GM12872 (cell line): Measurements from ENCODE around the gene SPON1.

Experiments
- TF ChIP-seq, protein P1 (sequence below): IDR thresholded peaks from 3 replicates; pipeline ENCODE4 v1.5.1; 2011; ENCODE audit warnings: low read depth, mild to moderate bottlenecking, low read length, moderate library complexity; ENCODE audit not compliant: insufficient read depth

SPON1 gene

DNA sequence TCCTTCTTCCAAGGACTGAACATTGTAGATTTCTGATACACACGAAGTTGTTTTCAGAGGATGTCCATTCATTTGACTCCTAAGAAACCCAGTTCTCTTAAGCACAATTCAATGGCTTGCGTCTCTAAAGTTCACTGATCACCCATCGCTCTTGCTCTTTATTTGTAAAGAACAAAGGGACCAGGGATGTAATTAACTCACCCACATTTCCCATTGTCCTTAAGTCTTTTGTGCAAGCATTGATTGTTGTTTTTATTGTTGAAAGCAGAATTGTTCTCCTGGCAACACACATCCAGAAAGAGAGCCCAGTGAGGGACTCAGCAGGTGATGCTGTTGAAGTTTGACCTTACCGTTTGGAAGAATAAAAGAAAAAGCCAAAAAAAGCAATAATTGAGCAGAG is 59.2 kb downstream of the SPON1 start:
- TF ChIP-seq, protein P1, sequence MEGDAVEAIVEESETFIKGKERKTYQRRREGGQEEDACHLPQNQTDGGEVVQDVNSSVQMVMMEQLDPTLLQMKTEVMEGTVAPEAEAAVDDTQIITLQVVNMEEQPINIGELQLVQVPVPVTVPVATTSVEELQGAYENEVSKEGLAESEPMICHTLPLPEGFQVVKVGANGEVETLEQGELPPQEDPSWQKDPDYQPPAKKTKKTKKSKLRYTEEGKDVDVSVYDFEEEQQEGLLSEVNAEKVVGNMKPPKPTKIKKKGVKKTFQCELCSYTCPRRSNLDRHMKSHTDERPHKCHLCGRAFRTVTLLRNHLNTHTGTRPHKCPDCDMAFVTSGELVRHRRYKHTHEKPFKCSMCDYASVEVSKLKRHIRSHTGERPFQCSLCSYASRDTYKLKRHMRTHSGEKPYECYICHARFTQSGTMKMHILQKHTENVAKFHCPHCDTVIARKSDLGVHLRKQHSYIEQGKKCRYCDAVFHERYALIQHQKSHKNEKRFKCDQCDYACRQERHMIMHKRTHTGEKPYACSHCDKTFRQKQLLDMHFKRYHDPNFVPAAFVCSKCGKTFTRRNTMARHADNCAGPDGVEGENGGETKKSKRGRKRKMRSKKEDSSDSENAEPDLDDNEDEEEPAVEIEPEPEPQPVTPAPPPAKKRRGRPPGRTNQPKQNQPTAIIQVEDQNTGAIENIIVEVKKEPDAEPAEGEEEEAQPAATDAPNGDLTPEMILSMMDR: no peak

DNA sequence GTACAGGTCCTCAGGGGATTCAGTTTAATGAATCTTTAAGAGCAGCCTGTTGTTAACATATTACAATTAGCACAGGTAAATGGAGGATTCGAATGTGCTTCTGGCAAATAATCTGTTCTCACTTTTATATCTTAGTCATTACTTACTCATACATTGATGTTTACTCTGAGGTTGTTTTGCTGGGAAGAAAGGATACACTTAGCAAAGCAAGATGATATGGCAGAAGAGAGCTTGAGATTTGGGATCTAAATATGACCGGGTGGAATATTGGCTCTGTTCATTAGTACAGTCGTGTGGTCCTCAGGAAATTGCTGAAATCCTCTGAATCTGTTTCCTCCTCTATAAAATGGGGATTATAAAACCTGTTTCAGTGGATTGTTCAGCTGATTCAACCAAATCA is 59.7 kb downstream of the SPON1 start:
- TF ChIP-seq, protein P1: no peak

DNA sequence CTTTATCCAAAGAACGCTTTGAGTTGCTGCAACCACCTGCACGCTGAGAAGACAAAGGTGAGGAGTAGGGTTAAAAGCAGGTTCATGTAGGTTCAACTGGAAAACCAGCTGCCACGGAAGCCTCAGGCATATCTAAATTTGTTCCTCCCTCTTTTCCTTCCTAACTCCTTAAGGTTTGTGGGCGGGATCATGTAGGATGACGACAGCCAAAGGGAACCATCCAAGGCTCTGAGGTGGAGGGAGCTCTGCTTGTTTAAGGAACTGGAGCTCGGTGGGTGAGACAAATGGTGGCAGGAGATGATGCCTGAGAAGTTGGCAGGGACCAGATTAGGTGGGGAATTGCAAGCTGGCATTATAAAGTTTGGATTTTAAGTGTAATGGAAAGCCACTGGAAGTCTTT is 60.3 kb downstream of the SPON1 start:
- TF ChIP-seq, protein P1: no peak

DNA sequence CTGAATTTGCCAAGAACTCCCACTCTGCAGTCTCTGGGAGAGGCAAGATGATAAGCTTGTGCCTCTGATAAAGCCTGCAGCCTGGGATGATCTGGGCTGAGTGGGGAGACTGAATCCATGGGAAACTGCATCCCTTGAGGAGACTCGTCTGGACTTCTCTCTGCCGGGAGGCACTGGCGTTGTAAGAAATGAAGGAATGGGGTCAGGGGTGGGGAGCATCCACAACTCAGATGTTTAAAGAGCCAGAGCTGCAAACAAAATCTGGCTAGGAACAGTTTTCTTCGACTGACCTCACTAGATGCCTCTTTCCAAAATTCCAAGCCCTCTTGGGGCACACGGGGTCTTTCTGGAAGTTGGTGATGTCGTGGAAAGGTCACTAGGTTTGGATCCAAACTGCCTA is 64.4 kb downstream of the SPON1 start:
- TF ChIP-seq, protein P1: no peak

DNA sequence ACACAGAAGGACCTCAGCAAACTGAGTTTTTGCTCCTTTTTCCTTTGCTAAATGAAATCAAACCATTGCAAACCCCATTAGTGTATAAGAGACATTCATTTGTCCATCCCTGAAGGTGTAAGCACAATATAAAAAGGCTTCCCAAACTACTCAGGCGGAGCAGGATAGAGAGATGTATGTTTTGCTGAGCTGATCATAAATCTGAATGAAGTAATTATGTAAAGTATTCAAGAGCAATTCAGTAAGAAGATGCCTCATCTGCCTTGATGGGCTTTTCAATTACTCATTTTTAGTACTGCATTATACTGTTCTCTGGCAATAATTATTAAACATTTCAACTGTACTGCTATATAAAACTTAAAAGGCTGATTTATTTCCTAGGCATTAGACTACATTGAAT is 65.0 kb downstream of the SPON1 start:
- TF ChIP-seq, protein P1: no peak

DNA sequence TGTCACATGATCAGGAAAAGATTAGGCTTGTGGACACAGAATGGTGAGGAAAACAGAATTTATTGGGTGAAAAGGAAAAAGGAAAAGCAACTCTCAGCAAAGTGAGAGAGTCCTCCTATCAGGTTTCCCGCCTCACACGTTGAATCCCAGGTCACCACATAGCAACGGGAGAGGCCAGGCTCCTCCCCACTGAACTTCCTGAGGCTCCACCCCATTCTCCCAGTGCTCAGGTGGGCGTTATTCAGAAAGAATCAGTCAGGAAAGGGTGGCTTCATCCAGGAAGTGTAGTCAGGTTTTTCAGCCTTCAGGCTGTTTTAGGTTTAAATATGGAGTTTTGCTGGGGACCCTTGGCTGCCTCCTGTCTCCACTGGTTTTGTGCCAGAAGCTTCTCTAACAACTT is 66.9 kb downstream of the SPON1 start:
- TF ChIP-seq, protein P1: no peak

DNA sequence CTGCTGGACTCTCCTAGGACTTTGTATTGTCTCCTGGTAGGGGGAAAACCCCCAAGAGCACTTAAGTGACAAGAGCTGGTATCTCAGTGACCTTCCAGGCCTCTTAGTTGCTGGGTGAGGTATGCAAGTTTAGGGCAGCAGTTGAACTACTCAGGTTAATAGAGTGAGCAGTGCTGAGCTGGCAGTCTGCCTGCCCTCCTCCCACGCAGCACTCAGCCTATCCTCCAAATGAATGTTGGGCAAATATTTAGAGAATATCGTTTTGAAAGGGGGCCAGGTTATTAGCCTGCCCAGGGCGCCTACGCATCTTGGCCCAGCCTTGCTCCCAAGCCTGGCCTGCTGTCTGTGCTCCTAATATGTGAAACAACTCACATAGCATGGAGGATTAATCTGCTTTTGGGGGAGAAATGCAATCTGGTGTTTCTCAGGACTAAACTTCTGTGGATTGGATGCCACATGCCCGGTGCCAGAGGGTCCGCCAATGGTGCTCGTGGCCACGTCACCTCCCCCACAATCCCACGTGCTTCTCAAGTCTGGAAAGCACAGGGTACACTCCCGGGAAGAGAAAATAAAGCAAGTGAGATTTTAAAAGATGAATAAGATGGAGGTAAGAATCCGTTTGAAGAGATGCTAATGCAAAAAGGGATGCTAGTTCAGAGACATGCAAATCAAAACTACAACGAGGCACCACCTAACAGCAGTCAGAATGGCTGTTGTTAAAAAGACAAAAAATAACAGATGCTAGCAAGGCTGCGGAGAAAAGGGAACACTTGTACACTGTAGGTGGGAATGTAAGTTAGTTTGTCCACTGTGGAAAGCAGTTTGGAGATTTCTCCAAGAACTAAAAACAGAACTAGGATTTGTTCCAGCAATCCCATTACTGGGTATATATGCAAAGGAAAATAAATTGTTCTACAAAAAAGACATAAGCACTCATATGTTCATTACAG is 67.7 kb downstream of the SPON1 start:
- TF ChIP-seq, protein P1: no peak
